HepG2 (cell line): ENCODE data around the gene BMPER. TPM values are rescaled to one million over a fixed set of nuclear protein-coding genes. Genes with fewer than 3 reads are reported as not detected.

ENCODE experiments used
- ATAC-seq: fragments of 200-7000 bp; cut with Tn5 transposase; 3 replicates; pipeline ENCODE4 v1.9.1; 2020; ENCODE audit warnings: mild to moderate bottlenecking, moderate library complexity
- BruUV-seq: library from RNA; stranded (reverse); fragments of 400-500 nt; replicated peaks from 2 replicates; lab custom pipeline; 2021; lab: Mats Ljungman, UMichigan
- CTCF ChIA-PET: fragments of 300-600 bp; formaldehyde crosslinking; extraction: SDS; loops from one replicate; lab custom pipeline; 2021; ENCODE audit warnings: low total read pairs, inconsistent platforms, low intra/inter-chr PET ratio; lab: Yijun Ruan, JAX
- POLR2A ChIA-PET: fragments of 350-600 bp; sonication (Branson Sonifier 250); formaldehyde crosslinking; loops from one replicate; lab custom pipeline; 2020; ENCODE audit warnings: antibody characterized with exemption, inconsistent platforms; lab: Yijun Ruan, JAX
- DNase-seq: peaks from one replicate; pipeline ENCODE4 v3.0.0-alpha.2; 2015; ENCODE audit warnings: low spot score
- FAIRE-seq: peaks from 3 replicates; lab custom pipeline; 2011; peaks lifted over from hg19 to GRCh38; lab: Jason Lieb, UNC
- H2AFZ ChIP-seq: one replicate; pipeline ENCODE4 v1.6.1; 2011; ENCODE audit warnings: low read length, inconsistent platforms
- H3K27ac ChIP-seq: fragments of 300-600 bp; 3 replicates; pipeline ENCODE4 v1.8.0; 2011; ENCODE audit warnings: mixed run types, mild to moderate bottlenecking, mixed read lengths, low read length, inconsistent platforms; ENCODE audit not compliant: insufficient read depth; ENCODE audit errors: extremely low read length
- H3K27me3 ChIP-seq, 2 experiments: fragments of 200-600 bp in 1 of 2; 2 replicates in 1 of 2; 3 replicates in 1 of 2; pipeline versions ENCODE4 v1.6.0 to v1.8.0; 2011; ENCODE audit warnings: low read length in 2 of 2, mild to moderate bottlenecking in 2 of 2, moderate library complexity in 2 of 2, inconsistent platforms in 1 of 2; ENCODE audit not compliant: insufficient read depth in 2 of 2, control insufficient read depth in 1 of 2
- H3K36me3 ChIP-seq, 2 experiments: fragments of 200-600 bp in 1 of 2; replicated peaks in 1 of 2; 2 replicates in 1 of 2; 3 replicates in 1 of 2; pipeline versions ENCODE4 v1.5.1 to v1.8.0; 2011; ENCODE audit warnings: low read length in 2 of 2, inconsistent platforms in 1 of 2; ENCODE audit not compliant: insufficient read depth in 2 of 2, control insufficient read depth in 1 of 2
- H3K4me1 ChIP-seq: 2 replicates; pipeline ENCODE4 v1.5.1; 2012; ENCODE audit warnings: low read length, inconsistent platforms; ENCODE audit not compliant: insufficient read depth
- H3K4me2 ChIP-seq: 2 replicates; pipeline ENCODE4 v1.6.0; 2011; ENCODE audit warnings: low read depth, low read length, inconsistent platforms
- H3K4me3 ChIP-seq, 3 experiments: fragments of 200-600 bp in 1 of 3; sonication (generic), shearing (Covaris generic) in 1 of 3; replicated peaks in 1 of 3; 2 replicates each; pipeline ENCODE4 v1.5.1; 2011 to 2016; ENCODE audit warnings: low read length in 3 of 3, inconsistent platforms in 2 of 3, low read depth in 2 of 3, mild to moderate bottlenecking in 2 of 3, control low read depth in 1 of 3, mixed read lengths in 1 of 3; ENCODE audit not compliant: insufficient read depth in 1 of 3
- H3K79me2 ChIP-seq: one replicate; pipeline ENCODE4 v1.6.1; 2011; ENCODE audit warnings: low read length, inconsistent platforms; ENCODE audit not compliant: insufficient read depth
- H3K9ac ChIP-seq: 2 replicates; pipeline ENCODE4 v1.6.0; 2011; ENCODE audit warnings: mild to moderate bottlenecking, low read depth, low read length, inconsistent platforms; ENCODE audit not compliant: insufficient read depth
- H3K9me3 ChIP-seq: 2 replicates; pipeline ENCODE4 v1.5.1; 2012; ENCODE audit warnings: mild to moderate bottlenecking, low read length
- H4K20me1 ChIP-seq: 2 replicates; pipeline ENCODE4 v1.6.0; 2011; ENCODE audit warnings: inconsistent platforms, mild to moderate bottlenecking, low read length, moderate library complexity; ENCODE audit not compliant: insufficient read depth
- AGO1 ChIP-seq: fragments of 200-400 bp; formaldehyde crosslinking; IDR thresholded peaks from 2 replicates; pipeline ENCODE4 v1.6.1; 2017; ENCODE audit warnings: mild to moderate bottlenecking, low read depth, low read length, moderate library complexity; ENCODE audit not compliant: poor library complexity, severe bottlenecking
- AHR ChIP-seq: IDR thresholded peaks from 2 replicates; pipeline ENCODE4 v1.6.1; 2018; ENCODE audit warnings: missing genetic modification reagents, missing compliant biosample characterization
- HHEX ChIP-seq: IDR thresholded peaks from 2 replicates; pipeline ENCODE4 v1.6.1; 2016; ENCODE audit warnings: control low read depth
- SCMH1 ChIP-seq: sonication (generic); formaldehyde crosslinking; IDR thresholded peaks from 2 replicates; pipeline ENCODE4 v1.9.0; 2021; ENCODE audit warnings: missing genetic modification reagents, mild to moderate bottlenecking, borderline replicate concordance
- SNRNP70 ChIP-seq: fragments of 200-400 bp; formaldehyde crosslinking; IDR thresholded peaks from 2 replicates; pipeline ENCODE4 v1.6.1; 2017; ENCODE audit warnings: mild to moderate bottlenecking, low read depth, low read length, moderate library complexity
- ZNF280D ChIP-seq: sonication (generic); formaldehyde crosslinking; IDR thresholded peaks from 2 replicates; pipeline ENCODE4 v1.5.1; 2020; ENCODE audit warnings: mild to moderate bottlenecking, missing genetic modification reagents
- ZNF407 ChIP-seq: sonication (generic); formaldehyde crosslinking; IDR thresholded peaks from one replicate; pipeline ENCODE4 v1.5.1; 2020; ENCODE audit warnings: mild to moderate bottlenecking, missing genetic modification reagents; ENCODE audit errors: not compliant biosample characterization
- ZNF770 ChIP-seq: sonication (generic); formaldehyde crosslinking; IDR thresholded peaks from 2 replicates; pipeline ENCODE4 v1.5.0; 2020; ENCODE audit warnings: mild to moderate bottlenecking, missing genetic modification reagents
- WGBS: methylation state at CpG from one replicate; pipeline ENCODE4 v1.1.6; 2017; ENCODE audit warnings: low lambda C conversion rate; 5-methylcytosine and 5-hydroxymethylcytosine counted together
- in situ Hi-C: cut with HindIII; loops from 2 replicates; pipeline ENCODE4 v1.10.0; 2017; ENCODE audit warnings: low pct_unique_long_range_greater_than_20kb; ENCODE audit not compliant: extremely low pct_ligation_motif_present
- intact Hi-C: fragments of 100-400 bp; cut with micrococcal nuclease; formaldehyde crosslinking; loops from one replicate; pipeline ENCODE4 v1.10.0; 2022; ENCODE audit not compliant: unreplicated experiment
- polyA plus RNA-seq, 8 experiments: library from polyadenylated mRNA; depleted of rRNA in 3 of 8; stranded (reverse) in 7 of 8; unstranded in 1 of 8; fragments of >200 nt; fragmentation: Illumina TruSeq in 4 of 8; extraction: Trizol in 4 of 8; gene quantifications; 2 replicates each; pipeline versions ENCODE4 v1.2.1 to v1.2.3, GENCODE V29; 2011 to 2016; ENCODE audit warnings: low read depth in 4 of 8, missing spikeins in 1 of 8, mixed read lengths in 1 of 8; ENCODE audit not compliant: insufficient read depth in 1 of 8
- total RNA-seq, 5 experiments: library from RNA; depleted of rRNA; stranded (reverse); fragments of >200 nt; fragmentation: Illumina TruSeq; extraction: Trizol; gene quantifications; 2 replicates each; pipeline ENCODE4 v1.2.3, GENCODE V29; 2016; ENCODE audit warnings: low read depth in 1 of 5

Gene BMPER
- total and polyA plus RNA-seq, 2 of the 13 experiments (the other 11 are each of a cell fraction or from before 2014, with no cell fraction given): not detected

- Histone ChIP-seq H3K9ac (no peak overlapping the region), H3K4me3 (no peak overlapping the region), H3K79me2 (no peaks in the 10 kb centered on the region), H3K4me1 (no peaks in the 10 kb centered on the region), H2AFZ (no peak overlapping the region), H3K36me3 (no peaks in the 10 kb centered on the region), H4K20me1 (no peaks in the 10 kb centered on the region), H3K27me3 (peaks cover 0 to 9% of the 10 kb centered on the region in 2 experiments; a peak in 1 of 5 replicates), H3K4me2 (no peak overlapping the region), H3K27ac (no peak overlapping the region), H3K9me3 (no peaks in the 10 kb centered on the region)
- FAIRE-seq: no peak
- in situ Hi-C loops: loop anchor here (10.0 kb wide), 1 partner anchor 692 kb away; no protein-coding TSS in a partner anchor
- no TSS peak for BruUV-seq
- no peak for ATAC-seq
- DNase-seq: no peak
- WGBS: 40% methylated on average over 5 of the region's 5 CpGs
- POLR2A ChIA-PET: no interaction called here
- intact Hi-C loops: no loop called here
- CTCF ChIA-PET: no interaction called here
- TF ChIP-seq ZNF280D (CRISPR knock-in tag) (no peak), ZNF407 (CRISPR knock-in tag) (no peak), SNRNP70 (no peak), HHEX (CRISPR knock-in tag) (no peak), ZNF770 (CRISPR knock-in tag) (no peak), AHR (no peak), AGO1 (no peak), SCMH1 (CRISPR knock-in tag) (no peak)
These were observed 31.2 kb downstream of the BMPER start for GRCh38 chr7:33936503-33936902.
